ENCODE data around the gene LTF.

DNA sequence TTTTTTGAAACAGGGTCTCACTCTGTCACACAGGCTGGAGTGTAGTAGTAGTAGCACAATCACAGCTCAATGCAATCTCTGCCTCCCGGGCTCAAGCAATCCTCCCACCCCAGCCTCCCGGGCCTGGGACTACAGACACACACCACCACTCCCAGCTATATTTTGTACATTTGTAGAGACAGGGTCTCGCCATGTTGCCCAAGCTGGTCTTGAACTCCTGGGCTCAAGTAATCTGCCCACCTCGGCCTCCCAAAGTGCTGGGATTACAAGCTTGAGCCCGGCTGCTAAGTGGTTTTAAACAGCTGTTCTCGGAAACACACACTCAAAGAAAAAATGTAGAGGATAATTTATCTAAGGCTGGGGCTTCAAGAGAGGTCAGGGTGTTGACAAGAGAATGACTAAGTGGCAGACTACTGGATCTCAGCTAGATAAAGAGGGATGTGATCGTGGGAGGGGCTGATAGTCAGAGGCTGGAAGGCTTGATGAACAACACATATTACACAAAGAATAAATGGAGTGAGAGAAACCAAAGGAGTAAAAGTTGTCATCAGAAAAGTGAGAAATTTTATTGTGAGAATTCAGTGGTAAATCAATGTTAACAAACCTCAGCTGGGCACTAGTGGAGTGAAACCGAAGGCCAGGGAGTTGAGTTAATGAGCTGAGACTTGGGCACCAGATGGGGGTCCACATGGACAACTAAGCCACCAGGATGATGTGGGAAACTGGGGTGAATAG is 64.5 kb downstream of the LTF start:
- TF ChIP-seq, protein P1, sequence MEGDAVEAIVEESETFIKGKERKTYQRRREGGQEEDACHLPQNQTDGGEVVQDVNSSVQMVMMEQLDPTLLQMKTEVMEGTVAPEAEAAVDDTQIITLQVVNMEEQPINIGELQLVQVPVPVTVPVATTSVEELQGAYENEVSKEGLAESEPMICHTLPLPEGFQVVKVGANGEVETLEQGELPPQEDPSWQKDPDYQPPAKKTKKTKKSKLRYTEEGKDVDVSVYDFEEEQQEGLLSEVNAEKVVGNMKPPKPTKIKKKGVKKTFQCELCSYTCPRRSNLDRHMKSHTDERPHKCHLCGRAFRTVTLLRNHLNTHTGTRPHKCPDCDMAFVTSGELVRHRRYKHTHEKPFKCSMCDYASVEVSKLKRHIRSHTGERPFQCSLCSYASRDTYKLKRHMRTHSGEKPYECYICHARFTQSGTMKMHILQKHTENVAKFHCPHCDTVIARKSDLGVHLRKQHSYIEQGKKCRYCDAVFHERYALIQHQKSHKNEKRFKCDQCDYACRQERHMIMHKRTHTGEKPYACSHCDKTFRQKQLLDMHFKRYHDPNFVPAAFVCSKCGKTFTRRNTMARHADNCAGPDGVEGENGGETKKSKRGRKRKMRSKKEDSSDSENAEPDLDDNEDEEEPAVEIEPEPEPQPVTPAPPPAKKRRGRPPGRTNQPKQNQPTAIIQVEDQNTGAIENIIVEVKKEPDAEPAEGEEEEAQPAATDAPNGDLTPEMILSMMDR (IDR thresholded peaks at IDR 0.05), result no peak
- TF ChIP-seq POLR2A (IDR thresholded peaks at IDR 0.05), result no peak
